GM21447 (cell line): ENCODE measurements around the gene KRT79.

Experiments used
- ATAC-seq: cut with Tn5 transposase; IDR thresholded peaks from one replicate; pipeline ENCODE4 v1.9.1; 2021; ENCODE audit not compliant: unreplicated experiment

The KRT79 gene

GRCh38 chr12:52836042-52836466 lies 1.9 kb upstream of the KRT79 start:
- no peak for ATAC-seq

- ATAC-seq = no peak
These were observed 1.3 kb upstream of the KRT79 start for GRCh38 chr12:52835271-52836041.

- ATAC-seq = no peak
These were observed 553 bp upstream of the KRT79 start for GRCh38 chr12:52834727-52835001.

GRCh38 chr12:52832985-52833905 lies 866 bp downstream of the KRT79 start:
- no peak for ATAC-seq

GRCh38 chr12:52832451-52832850 lies 1.7 kb downstream of the KRT79 start:
- no peak for ATAC-seq

- no peak for ATAC-seq
These were observed 2.9 kb downstream of the KRT79 start for GRCh38 chr12:52831251-52831650.

GRCh38 chr12:52829986-52830770 lies 3.9 kb downstream of the KRT79 start:
- ATAC-seq = no peak

- no peak for ATAC-seq
These were observed 5.5 kb downstream of the KRT79 start for GRCh38 chr12:52828591-52829021.

- no peak for ATAC-seq
These were observed 6.0 kb downstream of the KRT79 start for GRCh38 chr12:52828156-52828555.

- ATAC-seq = no peak
These were observed 6.5 kb downstream of the KRT79 start for GRCh38 chr12:52827499-52828090.

- no peak for ATAC-seq
These were observed 7.3 kb downstream of the KRT79 start for GRCh38 chr12:52826611-52827498.

- no peak for ATAC-seq
These were observed 8.2 kb downstream of the KRT79 start for GRCh38 chr12:52825961-52826360.

GRCh38 chr12:52824741-52825410 lies 9.2 kb downstream of the KRT79 start:
- ATAC-seq = no peak

- ATAC-seq = no peak
These were observed 10.2 kb downstream of the KRT79 start for GRCh38 chr12:52823761-52824450.

GRCh38 chr12:52822771-52823510 lies 11.2 kb downstream of the KRT79 start:
- ATAC-seq = no peak

GRCh38 chr12:52821826-52822660 lies 12.1 kb downstream of the KRT79 start:
- ATAC-seq = no peak

- no peak for ATAC-seq
These were observed 12.9 kb downstream of the KRT79 start for GRCh38 chr12:52821071-52821730.
